Esophagus squamous epithelium (tissue), 4 donors: Measurements from ENCODE around the gene PDSS2.

Experiments
- POLR2A ChIP-seq, 4 donors: fragments of 450-650 bp; IDR thresholded peaks; one replicate each; pipeline ENCODE4 v1.6.1; 2017; ENCODE audit warnings: antibody characterized with exemption in 4 of 4, mild to moderate bottlenecking in 4 of 4, moderate library complexity in 3 of 4
- TF ChIP-seq, protein P1 (sequence below), 6 experiments: fragments of 450-650 bp in 4 of 6; fragments of 200-600 bp in 2 of 6; sonication (generic) in 2 of 6; IDR thresholded peaks; one replicate each; pipeline ENCODE4 v1.5.1; 2016 to 2019; ENCODE audit warnings: antibody characterized with exemption in 6 of 6, mild to moderate bottlenecking in 4 of 6, moderate library complexity in 4 of 6

DNA sequence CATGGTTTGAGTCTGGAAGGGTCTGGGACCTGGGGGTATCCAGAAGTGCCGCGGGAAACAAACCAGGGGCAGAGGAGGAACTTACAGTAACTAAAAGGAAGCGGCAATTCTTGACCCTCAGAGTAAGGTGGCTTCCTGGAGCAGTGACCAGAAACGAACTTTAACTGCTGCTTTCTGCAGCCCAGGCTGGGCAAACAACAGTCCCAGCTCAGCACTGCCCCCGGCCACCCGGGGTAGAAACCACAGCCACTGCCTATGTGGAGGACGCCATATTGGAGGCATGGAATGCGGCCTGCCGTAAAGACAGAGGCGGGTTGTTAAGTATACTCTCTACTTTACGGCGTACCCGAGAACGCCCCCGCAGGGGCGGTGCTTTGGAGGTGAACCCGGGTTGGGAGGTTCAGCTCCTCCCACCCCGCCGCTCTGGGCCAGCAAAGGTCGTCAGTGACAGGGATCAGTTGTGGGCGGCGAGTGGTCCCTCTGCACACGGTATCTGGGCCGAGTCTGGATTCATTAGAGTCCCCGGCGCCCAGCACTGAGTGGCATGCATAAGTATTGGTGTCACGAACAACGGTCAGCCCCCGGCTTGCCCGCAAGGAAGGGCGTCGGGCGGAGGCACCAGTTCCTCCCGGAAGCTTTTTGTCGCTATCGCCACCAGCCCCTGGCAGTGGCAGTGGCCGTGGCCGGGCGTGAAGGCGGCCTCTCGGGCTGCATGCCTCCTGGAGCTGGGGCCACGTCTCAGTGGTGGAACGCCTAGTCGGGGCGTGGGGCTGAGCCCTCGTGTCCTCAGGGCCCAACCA, at the start of gene PDSS2:
- TF ChIP-seq, protein P1, sequence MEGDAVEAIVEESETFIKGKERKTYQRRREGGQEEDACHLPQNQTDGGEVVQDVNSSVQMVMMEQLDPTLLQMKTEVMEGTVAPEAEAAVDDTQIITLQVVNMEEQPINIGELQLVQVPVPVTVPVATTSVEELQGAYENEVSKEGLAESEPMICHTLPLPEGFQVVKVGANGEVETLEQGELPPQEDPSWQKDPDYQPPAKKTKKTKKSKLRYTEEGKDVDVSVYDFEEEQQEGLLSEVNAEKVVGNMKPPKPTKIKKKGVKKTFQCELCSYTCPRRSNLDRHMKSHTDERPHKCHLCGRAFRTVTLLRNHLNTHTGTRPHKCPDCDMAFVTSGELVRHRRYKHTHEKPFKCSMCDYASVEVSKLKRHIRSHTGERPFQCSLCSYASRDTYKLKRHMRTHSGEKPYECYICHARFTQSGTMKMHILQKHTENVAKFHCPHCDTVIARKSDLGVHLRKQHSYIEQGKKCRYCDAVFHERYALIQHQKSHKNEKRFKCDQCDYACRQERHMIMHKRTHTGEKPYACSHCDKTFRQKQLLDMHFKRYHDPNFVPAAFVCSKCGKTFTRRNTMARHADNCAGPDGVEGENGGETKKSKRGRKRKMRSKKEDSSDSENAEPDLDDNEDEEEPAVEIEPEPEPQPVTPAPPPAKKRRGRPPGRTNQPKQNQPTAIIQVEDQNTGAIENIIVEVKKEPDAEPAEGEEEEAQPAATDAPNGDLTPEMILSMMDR (IDR thresholded peaks at IDR 0.05): peak in 3 of 6 experiments; percentile 11 to 26 (median 13)
- peak in 3 of 4 donors; percentile 15 to 74 (median 50) for TF ChIP-seq POLR2A (IDR thresholded peaks at IDR 0.05)
